PC-9 (cell line): ENCODE results near the gene PAN3.

Experiments
- CTCF ChIP-seq: fragments of 200-600 bp; sonication (generic); conservative IDR thresholded peaks from 2 replicates; pipeline ENCODE4 v1.6.1; 2017; ENCODE audit warnings: mixed run types, antibody characterized with exemption, mild to moderate bottlenecking, moderate library complexity
- EZH2 ChIP-seq: fragments of 200-600 bp; sonication (generic); IDR thresholded peaks from 2 replicates; pipeline ENCODE4 v1.8.0; 2017; ENCODE audit warnings: antibody characterized with exemption, low read depth

- TF ChIP-seq CTCF (no peak), EZH2 (no peak)
Observed at GRCh38 chr13:28342251-28342650, 203.9 kb downstream of the PAN3 start.
